ENCODE measurements around the gene SELENOK.

SELENOK gene

DNA sequence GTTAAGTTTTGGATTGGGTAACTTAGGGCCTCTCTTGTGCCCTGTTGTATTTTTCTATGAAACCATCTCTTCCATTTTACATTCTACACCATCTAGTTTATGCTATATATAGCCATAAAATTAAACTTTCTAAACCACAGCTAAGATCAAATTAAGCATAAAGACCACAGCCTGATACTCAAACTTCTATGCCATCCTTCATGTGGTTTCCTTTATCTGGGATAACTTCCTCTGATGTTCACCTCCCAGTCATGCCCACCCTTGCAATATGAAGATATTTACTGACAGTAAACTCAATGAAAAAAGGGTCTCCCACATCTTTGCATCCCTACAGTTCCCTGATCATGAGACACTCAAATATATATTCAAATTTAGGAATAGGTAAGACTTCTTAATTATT, 4.2 kb downstream of the SELENOK start:
- TF ChIP-seq, protein P1, sequence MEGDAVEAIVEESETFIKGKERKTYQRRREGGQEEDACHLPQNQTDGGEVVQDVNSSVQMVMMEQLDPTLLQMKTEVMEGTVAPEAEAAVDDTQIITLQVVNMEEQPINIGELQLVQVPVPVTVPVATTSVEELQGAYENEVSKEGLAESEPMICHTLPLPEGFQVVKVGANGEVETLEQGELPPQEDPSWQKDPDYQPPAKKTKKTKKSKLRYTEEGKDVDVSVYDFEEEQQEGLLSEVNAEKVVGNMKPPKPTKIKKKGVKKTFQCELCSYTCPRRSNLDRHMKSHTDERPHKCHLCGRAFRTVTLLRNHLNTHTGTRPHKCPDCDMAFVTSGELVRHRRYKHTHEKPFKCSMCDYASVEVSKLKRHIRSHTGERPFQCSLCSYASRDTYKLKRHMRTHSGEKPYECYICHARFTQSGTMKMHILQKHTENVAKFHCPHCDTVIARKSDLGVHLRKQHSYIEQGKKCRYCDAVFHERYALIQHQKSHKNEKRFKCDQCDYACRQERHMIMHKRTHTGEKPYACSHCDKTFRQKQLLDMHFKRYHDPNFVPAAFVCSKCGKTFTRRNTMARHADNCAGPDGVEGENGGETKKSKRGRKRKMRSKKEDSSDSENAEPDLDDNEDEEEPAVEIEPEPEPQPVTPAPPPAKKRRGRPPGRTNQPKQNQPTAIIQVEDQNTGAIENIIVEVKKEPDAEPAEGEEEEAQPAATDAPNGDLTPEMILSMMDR (IDR thresholded peaks at IDR 0.05; ENCODE audit: low read depth, low read length, missing control alignments), result no peak
- no peak for DNase-seq (ENCODE audit: low read depth)
- no peak overlapping the region for H3K4me3 ChIP-seq (ENCODE audit: low read depth, low read length)
- in situ Hi-C loops (cut with HindIII; ENCODE audit: low sequenced_read_pairs), result no loop called here

- in situ Hi-C loops (cut with HindIII; ENCODE audit: low sequenced_read_pairs), result no loop called here
- DNase-seq (ENCODE audit: low read depth), result no peak
- H3K4me3 ChIP-seq (ENCODE audit: low read depth, low read length), result no peak overlapping the region
- TF ChIP-seq, protein P1 (IDR thresholded peaks at IDR 0.05; ENCODE audit: low read depth, low read length, missing control alignments), result no peak
Measured at GRCh38 chr3:53885239-53885638, 6.4 kb downstream of the SELENOK start.

GRCh38 chr3:53884623-53885022, 7.0 kb downstream of the SELENOK start:
- TF ChIP-seq, protein P1 (IDR thresholded peaks at IDR 0.05; ENCODE audit: low read depth, low read length, missing control alignments), result no peak
- H3K4me3 ChIP-seq (ENCODE audit: low read depth, low read length), result no peak overlapping the region
- in situ Hi-C loops (cut with HindIII; ENCODE audit: low sequenced_read_pairs), result no loop called here
- no peak for DNase-seq (ENCODE audit: low read depth)

DNA sequence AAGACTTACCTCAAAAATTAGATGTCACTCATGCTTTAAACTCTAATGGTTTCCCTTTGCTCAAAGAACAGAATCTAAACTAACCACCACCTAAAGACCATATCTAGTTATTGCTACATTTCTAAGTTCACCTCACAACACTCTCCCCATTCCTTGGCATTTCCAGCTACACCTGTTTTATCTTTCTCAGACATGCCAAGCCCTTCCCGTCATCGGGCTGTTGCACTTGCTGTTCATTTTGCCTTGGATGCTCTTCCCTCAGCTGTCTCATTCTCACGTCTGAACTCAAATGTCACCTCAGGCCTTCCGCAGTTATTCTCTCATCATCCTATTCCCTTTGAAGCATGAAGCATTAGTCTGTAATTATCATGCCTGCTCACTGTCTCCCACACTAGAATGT, 8.7 kb downstream of the SELENOK start:
- H3K4me3 ChIP-seq (ENCODE audit: low read depth, low read length), result no peak overlapping the region
- DNase-seq (ENCODE audit: low read depth), result no peak
- in situ Hi-C loops (cut with HindIII; ENCODE audit: low sequenced_read_pairs), result no loop called here
- TF ChIP-seq, protein P1 (IDR thresholded peaks at IDR 0.05; ENCODE audit: low read depth, low read length, missing control alignments), result no peak

- peak; percentile 49 for DNase-seq (ENCODE audit: low read depth)
- in situ Hi-C loops (cut with HindIII; ENCODE audit: low sequenced_read_pairs), result no loop called here
- TF ChIP-seq, protein P1 (IDR thresholded peaks at IDR 0.05; ENCODE audit: low read depth, low read length, missing control alignments), result no peak
- H3K4me3 ChIP-seq (ENCODE audit: low read depth, low read length), result peak within 1 kb of the TSS; percentile 81
Measured at GRCh38 chr3:53881691-53882593, 9.7 kb downstream of the SELENOK start, which contains the start of gene ACTR8. Gene ACTR8 (minus strand): TSS chr3:53882152. CDS start chr3:53882101, 51 bp downstream.

- TF ChIP-seq, protein P1 (IDR thresholded peaks at IDR 0.05; ENCODE audit: low read depth, low read length, missing control alignments), result no peak
- DNase-seq (ENCODE audit: low read depth), result no peak
- peak overlapping the region; percentile 81 for H3K4me3 ChIP-seq (ENCODE audit: low read depth, low read length)
- in situ Hi-C loops (cut with HindIII; ENCODE audit: low sequenced_read_pairs), result no loop called here
Measured at GRCh38 chr3:53880396-53881345, 11.0 kb downstream of the SELENOK start.

Measured in astrocyte of the cerebellum (primary cell).